GM21619 (cell line): Measurements from ENCODE around the gene ITPK1.

Source experiments
- ATAC-seq: cut with Tn5 transposase; IDR thresholded peaks from one replicate; pipeline ENCODE4 v1.9.1; 2021; ENCODE audit not compliant: unreplicated experiment

Gene ITPK1

DNA sequence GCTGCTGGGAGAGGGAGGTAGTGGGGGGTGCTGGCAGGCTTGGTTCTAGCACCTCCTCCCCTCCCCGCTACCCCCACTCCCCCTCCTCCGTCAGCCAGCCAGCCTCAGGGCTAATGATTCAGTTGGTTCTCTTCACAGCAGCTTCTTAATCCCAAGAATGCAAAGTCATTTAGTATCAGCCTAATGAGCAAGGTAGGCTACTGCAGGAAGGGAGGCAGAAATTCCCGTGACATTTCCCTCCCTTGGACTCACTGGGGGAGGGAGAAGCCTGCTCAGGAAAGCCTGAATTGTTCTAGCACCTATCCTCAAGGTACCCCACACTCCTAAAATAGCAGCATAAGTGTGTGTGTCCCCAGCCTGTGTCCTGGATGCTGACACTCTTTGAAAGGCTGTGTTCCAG, 29.8 kb downstream of the ITPK1 start:
- ATAC-seq, result no peak

DNA sequence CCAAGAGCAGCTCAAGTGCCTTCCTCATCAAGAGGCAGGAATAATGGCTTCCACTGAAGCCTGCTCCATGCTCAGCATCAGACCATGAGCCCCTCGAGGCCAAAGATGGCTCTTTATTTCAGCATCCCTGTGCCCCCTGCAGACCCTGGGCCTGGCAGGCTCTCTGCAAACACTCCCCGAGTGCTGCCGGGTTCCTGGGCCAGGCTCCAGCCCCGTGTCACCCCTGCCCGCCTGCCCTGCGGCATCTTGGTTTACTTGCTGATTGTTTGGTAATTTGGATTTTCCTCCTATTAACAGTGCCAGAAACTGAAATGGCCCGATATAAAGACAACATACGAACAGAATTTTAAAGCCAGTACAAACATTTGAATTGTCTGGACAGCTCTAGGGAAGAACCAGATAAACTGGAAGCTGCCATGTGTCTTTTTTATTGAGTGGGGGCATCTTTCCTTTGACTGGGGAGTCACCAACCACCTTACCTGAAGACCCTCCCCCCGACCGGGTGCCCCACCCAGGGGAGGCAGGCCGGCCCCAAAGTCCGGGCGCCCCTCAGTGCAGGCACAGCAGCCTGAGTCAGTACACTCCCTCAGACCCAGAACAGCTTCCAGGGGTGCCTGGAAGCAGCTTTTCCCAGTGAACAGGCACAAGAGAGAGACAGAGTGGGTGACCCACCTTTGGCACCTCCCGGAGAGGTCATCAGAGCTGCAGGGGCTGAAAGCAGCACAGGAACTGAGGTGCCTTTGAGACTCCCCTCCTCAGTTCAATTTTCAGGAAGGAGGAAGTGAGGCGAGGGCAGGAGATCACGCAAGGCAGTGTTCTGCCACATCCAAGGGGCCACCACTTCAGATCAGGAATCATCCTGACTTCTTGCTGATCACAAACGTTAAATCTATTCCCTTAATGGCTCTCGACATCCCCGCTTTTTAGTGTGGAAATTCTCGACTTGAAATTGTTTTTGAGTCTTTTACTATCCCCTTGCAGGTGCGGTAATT, 30.6 kb downstream of the ITPK1 start:
- ATAC-seq, result no peak

GRCh38 chr14:93084402-93084801, 31.3 kb downstream of the ITPK1 start:
- ATAC-seq, result no peak

GRCh38 chr14:93083917-93084316, 31.8 kb downstream of the ITPK1 start:
- no peak for ATAC-seq

GRCh38 chr14:93082576-93083001, 33.1 kb downstream of the ITPK1 start:
- ATAC-seq, result no peak

GRCh38 chr14:93081876-93082570, 33.7 kb downstream of the ITPK1 start:
- no peak for ATAC-seq

DNA sequence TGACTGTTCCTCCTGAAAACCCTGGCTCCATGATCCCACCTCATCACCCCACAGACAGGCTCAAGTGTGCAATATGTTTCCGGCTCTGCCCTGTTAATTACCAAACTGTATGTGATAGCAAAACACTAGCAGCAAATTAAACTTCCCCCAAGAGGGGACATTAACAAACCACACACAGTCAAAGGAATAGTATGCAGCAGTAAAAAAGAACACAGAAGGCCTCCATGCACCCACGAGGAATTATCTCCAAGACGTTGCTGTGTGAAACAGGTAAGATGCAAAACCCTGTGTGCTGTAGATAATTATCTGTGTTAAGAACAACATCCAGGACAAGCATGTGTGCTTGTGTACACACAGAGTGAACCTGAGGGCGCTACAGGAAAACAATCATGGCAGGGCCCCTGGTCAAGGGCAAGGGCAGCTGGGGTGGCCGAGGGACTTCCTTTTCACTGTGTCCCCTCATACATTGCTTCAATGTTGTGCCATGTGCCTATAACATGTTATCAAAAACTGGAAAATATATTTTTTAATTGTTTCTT, 35.8 kb downstream of the ITPK1 start:
- no peak for ATAC-seq

DNA sequence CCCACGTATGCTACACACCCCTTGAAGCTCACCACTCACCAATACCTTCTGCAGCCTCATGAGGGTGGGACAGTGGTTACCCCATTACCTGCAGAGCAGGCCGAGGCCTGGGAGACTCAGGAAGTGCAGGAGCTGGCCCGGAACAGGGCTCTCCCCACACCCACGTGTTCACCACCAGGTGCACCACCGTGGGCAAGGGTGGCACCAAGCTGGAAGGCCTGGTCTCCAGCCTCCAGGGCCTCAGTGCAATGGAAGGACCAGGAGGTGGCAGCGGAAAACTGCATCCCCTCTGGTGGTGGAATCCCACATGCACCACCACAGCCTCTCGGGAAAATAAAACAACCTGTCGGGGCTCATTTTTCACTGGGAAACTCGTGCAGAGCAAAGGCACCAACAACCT, 36.4 kb downstream of the ITPK1 start:
- ATAC-seq, result no peak

- no peak for ATAC-seq
Observed at GRCh38 chr14:93078870-93079269, 36.9 kb downstream of the ITPK1 start.

- ATAC-seq, result no peak
Observed at GRCh38 chr14:93076755-93077154, 39.0 kb downstream of the ITPK1 start.

- ATAC-seq, result no peak
Observed at GRCh38 chr14:93075891-93076290, 39.8 kb downstream of the ITPK1 start.

DNA sequence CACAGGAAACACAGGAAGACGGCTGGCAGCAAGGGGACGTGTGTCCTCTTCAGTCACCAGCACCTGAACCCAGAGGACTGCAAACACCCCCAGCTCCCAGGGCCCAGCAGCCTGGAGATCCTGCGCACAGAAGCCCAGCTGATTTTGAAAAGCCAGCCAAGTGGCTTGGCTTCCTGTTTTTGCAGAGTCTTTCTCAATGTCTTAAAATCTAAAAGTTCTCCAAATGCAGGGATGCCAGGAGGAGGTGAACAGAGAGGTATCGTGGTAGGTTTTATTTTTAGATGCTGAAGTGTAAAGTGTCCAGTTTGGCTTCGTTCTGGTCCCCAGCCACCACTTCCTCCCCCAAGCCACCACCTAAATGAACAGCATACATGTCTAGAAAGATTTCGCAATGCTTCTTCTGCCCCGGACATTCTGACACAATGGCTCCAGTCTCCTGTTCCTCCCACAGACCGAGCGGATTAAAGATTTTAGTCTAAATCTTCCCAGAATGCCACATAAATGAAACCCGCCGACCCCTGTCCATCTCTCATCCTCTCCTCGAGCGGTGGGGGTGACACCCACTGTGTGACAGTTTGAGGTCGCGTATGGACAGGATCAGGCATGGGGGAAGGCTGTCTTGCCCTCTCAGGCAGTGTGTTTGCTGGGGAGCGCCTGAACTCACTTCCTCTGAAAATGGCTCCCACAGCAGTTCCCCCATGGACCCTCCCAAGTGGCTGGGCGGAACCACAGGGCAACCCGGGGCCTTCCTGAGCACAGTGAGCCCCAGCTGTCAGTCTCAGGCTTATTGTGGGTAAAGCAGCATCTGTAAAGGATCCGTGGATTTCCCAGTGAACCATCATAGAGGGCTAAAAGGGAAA, 41.6 kb downstream of the ITPK1 start:
- no peak for ATAC-seq

DNA sequence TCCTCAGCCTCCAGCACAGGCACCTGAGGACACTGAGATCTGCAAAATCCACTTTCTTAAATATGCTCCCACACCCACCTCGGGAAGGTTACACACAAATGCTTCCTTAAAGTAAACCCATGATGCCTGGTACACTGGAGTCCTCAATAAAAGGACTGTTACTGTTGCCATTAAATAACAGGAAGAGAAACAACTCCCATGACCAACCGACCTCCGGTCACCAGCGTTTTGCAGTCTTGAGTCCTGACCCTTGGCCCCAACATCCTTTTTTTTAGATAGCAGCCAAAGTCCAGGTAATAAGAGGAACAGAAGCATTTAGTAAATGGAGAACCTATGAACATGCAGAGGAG, 42.4 kb downstream of the ITPK1 start:
- no peak for ATAC-seq

GRCh38 chr14:93072659-93073357, 42.9 kb downstream of the ITPK1 start:
- no peak for ATAC-seq

- ATAC-seq, result no peak
Observed at GRCh38 chr14:93068711-93069110, 47.0 kb downstream of the ITPK1 start.

DNA sequence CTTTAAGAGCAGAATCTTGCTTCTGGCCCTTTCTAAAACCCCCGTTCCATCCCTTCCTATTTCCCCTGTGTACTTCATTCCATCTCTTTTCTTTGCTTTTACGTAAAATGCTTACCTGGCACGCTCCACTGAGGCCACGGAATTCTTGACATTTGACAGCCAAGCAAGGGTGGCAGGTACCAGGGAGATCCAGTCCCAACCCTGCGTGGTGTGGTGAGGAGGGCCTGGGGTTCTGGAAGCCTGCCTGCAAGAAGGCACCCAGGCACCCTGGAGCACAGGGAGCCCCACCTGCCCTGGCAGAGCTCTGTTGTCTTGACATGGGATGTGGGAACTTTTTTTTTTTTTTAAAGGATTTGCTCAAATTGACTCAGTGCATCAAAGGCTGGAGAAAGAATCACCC, 48.6 kb downstream of the ITPK1 start:
- no peak for ATAC-seq

- ATAC-seq, result no peak
Observed at GRCh38 chr14:93065272-93065730, 50.4 kb downstream of the ITPK1 start.

DNA sequence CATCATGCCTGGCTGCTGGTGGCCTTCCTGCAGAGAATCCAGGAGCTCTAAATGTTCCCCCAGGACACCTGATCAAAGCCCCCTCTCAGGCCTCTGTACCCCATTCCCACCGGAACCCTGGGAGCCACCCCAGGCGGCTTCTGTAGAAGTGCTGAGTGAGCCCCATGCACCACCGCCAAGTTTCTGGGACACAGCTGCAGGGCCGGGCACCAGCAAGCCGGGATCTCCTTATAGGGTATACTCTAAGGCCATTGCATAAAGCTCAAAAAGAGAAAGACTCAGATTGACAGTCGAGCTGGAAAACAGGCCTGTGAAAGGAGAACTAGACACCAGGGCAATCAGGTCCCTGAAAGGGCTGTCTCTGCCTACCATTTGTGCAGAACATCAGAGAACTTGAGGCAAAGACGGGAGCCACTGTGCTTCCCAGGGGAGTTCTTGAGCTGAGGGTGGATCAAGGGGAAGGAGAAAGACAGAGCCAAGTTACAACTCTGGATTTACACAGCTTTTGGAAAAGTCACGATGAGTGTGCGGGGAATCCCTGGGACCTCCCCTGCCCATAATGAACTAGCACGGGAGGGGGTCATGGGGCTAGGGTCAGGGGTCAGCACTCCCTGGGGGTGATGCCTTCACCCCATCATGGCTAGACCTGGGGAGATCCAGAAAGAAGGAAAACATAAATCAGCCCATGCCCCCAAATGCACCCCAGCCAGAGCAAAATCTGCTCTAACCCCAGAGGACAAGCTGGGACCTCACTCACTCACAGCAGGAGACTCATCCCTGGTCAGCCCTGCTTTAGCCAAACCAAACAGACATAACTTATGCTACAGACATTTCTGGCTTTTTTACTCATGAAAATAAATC, 51.1 kb downstream of the ITPK1 start:
- no peak for ATAC-seq

DNA sequence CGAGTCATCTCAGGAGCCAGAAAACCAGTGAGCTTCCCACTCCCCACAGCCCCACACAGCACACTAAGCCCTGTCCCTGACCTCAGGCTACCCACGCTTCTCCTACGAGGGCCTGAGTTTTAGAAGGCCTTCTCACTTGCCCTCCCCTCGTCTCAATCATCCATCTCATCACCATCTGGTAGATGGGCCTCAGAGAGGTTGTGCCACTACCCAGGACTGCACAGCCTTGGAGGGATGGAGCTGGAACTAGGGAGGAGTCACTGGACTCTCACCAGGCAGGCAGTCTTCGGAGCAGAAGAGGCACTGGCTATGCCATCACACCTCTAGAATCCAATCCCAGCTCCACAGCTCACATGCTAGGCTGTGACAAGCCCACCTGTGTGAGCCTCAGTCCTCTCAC, 52.3 kb downstream of the ITPK1 start:
- no peak for ATAC-seq
